ENCODE data around the gene CUL1. TPM values are rescaled to one million over a fixed set of nuclear protein-coding genes. Genes with fewer than 3 reads are reported as not detected.

CUL1 gene
- total and polyA plus RNA-seq, 11 donors: 17.5 to 58.3 (median 43.6) TPM

DNA sequence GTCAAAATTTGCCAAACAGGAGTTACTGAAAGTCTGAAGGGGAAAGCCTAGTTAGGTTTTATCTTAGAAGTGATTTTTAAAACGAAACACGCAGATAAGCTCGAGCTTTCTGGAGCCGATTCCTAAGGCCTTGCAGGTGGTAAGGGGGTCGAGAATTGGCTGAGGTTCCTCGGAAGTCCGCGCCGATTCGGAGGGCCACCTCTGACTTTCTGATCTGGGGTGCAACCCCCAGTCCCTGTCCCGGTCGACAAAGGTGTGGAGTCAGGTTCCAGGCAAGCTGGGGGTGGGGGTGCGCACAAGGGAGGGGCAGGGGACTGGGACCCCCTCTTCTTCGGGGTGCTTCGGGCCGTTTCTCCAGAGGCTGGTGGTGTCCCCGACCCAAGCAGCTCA is 701 bp upstream of the CUL1 start:
- ATAC-seq: no peak
- Histone ChIP-seq H3K27me3 (no peaks in the 10 kb centered on the region), H3K36me3 (no peaks in the 10 kb centered on the region), H3K9me3 (no peaks in the 10 kb centered on the region), H3K27ac (peak overlapping the region; percentile 92 to 99 (median 97)), H3K4me1 (peaks cover 9 to 42% (median 32%) of the 10 kb centered on the region in 12 donors), H3K4me3 (peak overlapping the region; percentile 76 to 98 (median 87))
- intact Hi-C loops (cut with DNase I): loop anchor here in 5 of 10 donors (2.0 to 10.0 kb wide), 8 partner anchors 121 to 394 kb away; partner anchors contain the start of genes EZH2 (in 2 of the 5) and ZNF786 (in 1 of the 5)
- peak in 1 of 5 donors; percentile 12 for DNase-seq
- TF ChIP-seq CTCF (IDR thresholded peaks at IDR 0.05) (no peak), POLR2A (IDR thresholded peaks at IDR 0.05) (no peak)
- 0 to 1% (median 1%) methylated on average over 4 to 17 of the region's 17 CpGs for WGBS, 4 donors

DNA sequence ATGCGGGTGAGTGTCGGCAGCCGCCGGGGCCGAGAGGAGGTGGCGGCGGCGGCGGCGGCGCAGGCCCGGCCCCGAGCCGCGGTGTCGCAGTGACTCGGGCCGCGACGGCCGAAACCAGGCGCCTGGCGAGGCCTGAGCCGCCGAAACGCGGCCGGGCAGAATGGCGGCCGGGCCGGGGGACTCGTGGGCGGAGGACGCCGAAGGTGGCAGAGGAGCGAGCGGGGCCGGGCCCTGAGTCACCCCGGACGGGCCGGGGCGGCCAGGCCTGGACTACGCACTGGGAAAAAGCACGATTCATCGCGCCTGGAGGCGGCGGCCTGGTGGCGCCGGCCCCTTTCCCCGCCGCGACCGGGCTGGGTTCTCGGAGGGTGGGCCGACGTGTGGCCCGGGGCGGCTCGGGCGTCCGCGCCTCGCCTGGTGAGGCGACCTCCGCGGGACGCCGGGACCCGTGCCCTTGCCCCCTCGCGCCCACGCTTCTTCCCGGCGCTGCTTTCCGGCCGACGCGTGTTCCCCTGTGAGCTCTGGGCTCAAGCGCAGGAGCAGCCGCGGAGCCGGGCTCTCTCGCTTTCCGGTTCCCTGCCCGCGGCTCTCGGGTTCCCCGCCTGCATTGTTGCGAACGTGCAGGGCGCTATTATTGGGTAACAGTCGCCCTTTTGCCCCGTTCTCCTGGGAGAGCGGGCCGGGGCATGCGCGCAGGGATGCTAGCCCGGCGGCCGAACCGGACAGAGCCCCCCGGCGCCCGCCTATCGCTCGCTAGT is 500 bp downstream of the CUL1 start:
- Histone ChIP-seq H3K9me3 (no peaks in the 10 kb centered on the region), H3K36me3 (no peaks in the 10 kb centered on the region), H3K27ac (peak overlapping the region; percentile 92 to 99 (median 97)), H3K4me1 (peaks cover 9 to 52% (median 42%) of the 10 kb centered on the region in 12 donors), H3K27me3 (no peaks in the 10 kb centered on the region), H3K4me3 (peak overlapping the region; percentile 76 to 98 (median 87))
- peak; percentile 54 to 86 (median 66) for DNase-seq
- WGBS, 4 donors: 0 to 1% (median 0%) methylated on average over 15 to 107 of the region's 107 CpGs
- intact Hi-C loops (cut with DNase I): loop anchor here in 5 of 10 donors (2.0 to 10.0 kb wide), 8 partner anchors 122 to 393 kb away; partner anchors contain the start of genes EZH2 (in 2 of the 5) and ZNF786 (in 1 of the 5)
- ATAC-seq: peak in 3 of 4 donors; percentile 58 to 68 (median 66)
- TF ChIP-seq POLR2A (IDR thresholded peaks at IDR 0.05) (no peak), CTCF (IDR thresholded peaks at IDR 0.05) (peak in 1 of 12 donors; percentile 1)

DNA sequence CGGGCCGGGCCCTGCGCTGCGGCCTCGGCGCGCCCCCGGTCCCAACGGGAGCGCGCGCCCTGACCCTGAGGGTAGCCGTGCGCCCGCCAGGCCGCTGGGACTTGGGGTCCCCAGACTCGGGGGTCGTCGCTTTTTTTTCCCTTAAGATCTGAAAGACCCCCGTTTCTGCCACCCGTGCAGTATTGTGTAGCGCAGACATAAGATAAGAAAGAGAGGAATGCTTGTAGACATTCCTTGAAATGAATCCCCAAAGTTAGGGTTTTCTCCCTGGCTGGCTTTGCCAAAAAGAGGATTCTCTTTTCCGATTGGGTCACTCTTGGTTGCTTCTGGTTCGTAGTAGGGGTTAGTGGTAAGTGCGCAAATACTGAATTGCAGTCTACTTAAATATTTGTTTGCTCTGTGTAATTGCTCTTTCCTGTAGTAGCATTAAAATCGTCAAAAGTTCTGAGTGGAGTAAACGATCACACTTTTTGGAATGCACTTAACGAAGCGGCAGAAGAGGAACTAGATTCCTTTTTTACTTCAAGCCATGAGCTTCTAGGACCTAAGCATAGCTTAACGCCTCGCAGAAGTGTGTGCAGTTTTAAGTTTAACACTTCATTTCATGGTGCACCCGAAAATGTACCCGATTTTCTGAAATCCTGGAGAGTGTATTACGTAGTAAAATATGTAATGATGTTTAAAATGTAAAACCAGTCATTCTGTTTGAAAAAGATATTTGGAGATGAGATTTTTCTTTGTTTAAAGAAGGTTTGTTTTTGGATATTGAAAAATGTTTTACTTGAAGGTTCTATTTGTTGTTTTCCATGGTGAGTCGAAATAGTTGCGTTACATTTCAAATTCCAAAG is 1.3 kb downstream of the CUL1 start:
- no peaks in the 10 kb centered on the region for H3K9me3 ChIP-seq
- peak overlapping the region; percentile 76 to 98 (median 87) for H3K4me3 ChIP-seq
- WGBS, 4 donors: 2 to 4% (median 2%) methylated on average over 35 to 36 of the region's 36 CpGs
- DNase-seq: no peak
- peak overlapping the region; percentile 92 to 99 (median 97) for H3K27ac ChIP-seq
- H3K4me1 ChIP-seq: peaks cover 15 to 60% (median 50%) of the 10 kb centered on the region in 12 donors
- H3K27me3 ChIP-seq: no peaks in the 10 kb centered on the region
- intact Hi-C loops (cut with DNase I): loop anchor here in 6 of 10 donors (2.0 to 10.0 kb wide), 11 partner anchors 75 to 392 kb away; partner anchors contain the start of genes EZH2 (in 2 of the 6) and ZNF786 (in 1 of the 6)
- TF ChIP-seq POLR2A (IDR thresholded peaks at IDR 0.05): no peak
- TF ChIP-seq CTCF (IDR thresholded peaks at IDR 0.05): no peak
- no peak for ATAC-seq
- no peaks in the 10 kb centered on the region for H3K36me3 ChIP-seq
